OCI-M1 (cell line): ENCODE measurements around the gene CCND1.

ENCODE experiments used
- DNase-seq: peaks from one replicate; lab custom pipeline; 2025; lab: John Stamatoyannopoulos, UW

CCND1 gene

GRCh38 chr11:69666752-69667536 lies 26.0 kb downstream of the CCND1 start:
- DNase-seq, result no peak

GRCh38 chr11:69667619-69668604 lies 27.0 kb downstream of the CCND1 start:
- DNase-seq, result no peak

GRCh38 chr11:69669486-69669885 lies 28.5 kb downstream of the CCND1 start:
- DNase-seq, result no peak

GRCh38 chr11:69670158-69670845 lies 29.3 kb downstream of the CCND1 start:
- peak; percentile 96 for DNase-seq

GRCh38 chr11:69671734-69672465 lies 30.9 kb downstream of the CCND1 start:
- DNase-seq, result no peak

GRCh38 chr11:69674267-69674885 lies 33.4 kb downstream of the CCND1 start:
- peak; percentile 80 for DNase-seq

GRCh38 chr11:69674886-69675714 lies 34.1 kb downstream of the CCND1 start, which contains the start of gene LTO1:
Gene LTO1, minus strand, starts transcription at chr11:69675353. Its CDS starts 114 bp downstream, at chr11:69675239.
- peak; percentile 100 for DNase-seq

- DNase-seq, result no peak
These were observed 36.8 kb downstream of the CCND1 start for GRCh38 chr11:69677749-69678148.

- DNase-seq, result no peak
These were observed 39.7 kb downstream of the CCND1 start for GRCh38 chr11:69680688-69681087.

GRCh38 chr11:69682221-69682620 lies 41.3 kb downstream of the CCND1 start:
- no peak for DNase-seq

- DNase-seq, result no peak
These were observed 41.8 kb downstream of the CCND1 start for GRCh38 chr11:69682681-69683326.

- DNase-seq, result peak; percentile 87
These were observed 42.9 kb downstream of the CCND1 start for GRCh38 chr11:69683764-69684333.

GRCh38 chr11:69684651-69685050 lies 43.7 kb downstream of the CCND1 start:
- no peak for DNase-seq

GRCh38 chr11:69685348-69685747 lies 44.4 kb downstream of the CCND1 start:
- DNase-seq, result no peak

GRCh38 chr11:69686452-69686851 lies 45.5 kb downstream of the CCND1 start:
- no peak for DNase-seq

GRCh38 chr11:69686856-69687255 lies 45.9 kb downstream of the CCND1 start:
- DNase-seq, result no peak

GRCh38 chr11:69687969-69688771 lies 47.2 kb downstream of the CCND1 start:
- peak; percentile 79 for DNase-seq
